Measurements from ENCODE around the gene TAGLN. TPM values are rescaled to one million over a fixed set of nuclear protein-coding genes. Genes with fewer than 3 reads are reported as not detected.
A peak's percentile ranks its signal among the peaks of the same experiment; 100 is the strongest.
"Not testable (repeated sequence)": the region's sequence is repeated elsewhere in the genome, so short reads cannot be mapped to it uniquely, and the experiment has no call there.

The TAGLN gene
- total RNA-seq, 1 experiment from 2014 or later: 214 TPM

GRCh38 chr11:117180661-117181585 is 18.2 kb upstream of the TAGLN start:
- peak; percentile 73 for DNase-seq (ENCODE audit: low read depth)

GRCh38 chr11:117181586-117182550 is 17.3 kb upstream of the TAGLN start:
- no peak for DNase-seq (ENCODE audit: low read depth)

GRCh38 chr11:117182551-117182935 is 16.6 kb upstream of the TAGLN start:
- DNase-seq (ENCODE audit: low read depth): no peak

GRCh38 chr11:117183178-117183577 is 16.0 kb upstream of the TAGLN start:
- not testable (repeated sequence) for DNase-seq (ENCODE audit: low read depth)

GRCh38 chr11:117183724-117184349 is 15.3 kb upstream of the TAGLN start:
- DNase-seq (ENCODE audit: low read depth): no peak

- no peak for DNase-seq (ENCODE audit: low read depth)
Measured at GRCh38 chr11:117185736-117186430, 13.3 kb upstream of the TAGLN start.

- DNase-seq (ENCODE audit: low read depth): no peak
Measured at GRCh38 chr11:117186431-117186761, 12.8 kb upstream of the TAGLN start.

- DNase-seq (ENCODE audit: low read depth): no peak
Measured at GRCh38 chr11:117187007-117187406, 12.2 kb upstream of the TAGLN start.

GRCh38 chr11:117187428-117187798 is 11.8 kb upstream of the TAGLN start:
- DNase-seq (ENCODE audit: low read depth): no peak

- no peak for DNase-seq (ENCODE audit: low read depth)
Measured at GRCh38 chr11:117187799-117188481, 11.2 kb upstream of the TAGLN start.

GRCh38 chr11:117188620-117189081 is 10.5 kb upstream of the TAGLN start:
- DNase-seq (ENCODE audit: low read depth): no peak

- DNase-seq (ENCODE audit: low read depth): no peak
Measured at GRCh38 chr11:117189191-117189940, 9.8 kb upstream of the TAGLN start.

GRCh38 chr11:117189941-117190544 is 9.1 kb upstream of the TAGLN start:
- no peak for DNase-seq (ENCODE audit: low read depth)

- no peak for DNase-seq (ENCODE audit: low read depth)
Measured at GRCh38 chr11:117191680-117192400, 7.3 kb upstream of the TAGLN start.

- DNase-seq (ENCODE audit: low read depth): no peak
Measured at GRCh38 chr11:117192401-117192875, 6.7 kb upstream of the TAGLN start.

- no peak for DNase-seq (ENCODE audit: low read depth)
Measured at GRCh38 chr11:117193130-117194020, 5.8 kb upstream of the TAGLN start.

GRCh38 chr11:117194267-117194666 is 4.9 kb upstream of the TAGLN start:
- no peak for DNase-seq (ENCODE audit: low read depth)

- DNase-seq (ENCODE audit: low read depth): no peak
Measured at GRCh38 chr11:117195258-117195657, 3.9 kb upstream of the TAGLN start.
